ENCODE measurements around the gene MCU.

- TF ChIP-seq CTCF (conservative IDR thresholded peaks at IDR 0.05; ENCODE audit: low read depth, low read length) (no peak), EZH2 (IDR thresholded peaks at IDR 0.05; ENCODE audit: borderline replicate concordance, low read depth, low read length, poor library complexity, severe bottlenecking) (no peak)
Observed at GRCh38 chr10:72893136-72893798, 201.3 kb downstream of the MCU start, which contains the start of gene OIT3.

Data from A673 (cell line).